CD14-positive monocyte (primary cell): ENCODE data around the gene SLC25A13. TPM values are rescaled to one million over a fixed set of nuclear protein-coding genes. Genes with fewer than 3 reads are reported as not detected.

ENCODE experiments used
- DNase-seq, 3 donors: peaks; one replicate each; pipeline ENCODE4 v3.0.0-alpha.2; 2011 to 2022
- H2AFZ ChIP-seq: 2 replicates; pipeline ENCODE4 v1.6.0; 2012; ENCODE audit warnings: mild to moderate bottlenecking, low read depth, low read length, inconsistent platforms; ENCODE audit not compliant: insufficient read depth, poor library complexity, severe bottlenecking
- H3K27ac ChIP-seq, 2 donors: 1 replicate in 1 of 2; 2 replicates in 1 of 2; pipeline ENCODE4 v1.5.1; 2012 to 2013; ENCODE audit warnings: low read length in 2 of 2, control low read depth in 1 of 2, inconsistent platforms in 1 of 2, low read depth in 1 of 2, mild to moderate bottlenecking in 1 of 2
- H3K27me3 ChIP-seq, 2 donors: one replicate each; pipeline versions ENCODE4 v1.6.0 to v1.6.1; 2011 to 2013; ENCODE audit warnings: low read length in 2 of 2; ENCODE audit not compliant: control insufficient read depth in 2 of 2, insufficient read depth in 2 of 2
- H3K36me3 ChIP-seq, 2 donors: replicated peaks in 1 of 2; 1 replicate in 1 of 2; 2 replicates in 1 of 2; pipeline versions ENCODE4 v1.5.1 to v1.6.1; 2012 to 2013; ENCODE audit warnings: low read length in 2 of 2, control low read depth in 1 of 2, inconsistent platforms in 1 of 2, mild to moderate bottlenecking in 1 of 2; ENCODE audit not compliant: insufficient read depth in 2 of 2, control insufficient read depth in 1 of 2
- H3K4me1 ChIP-seq, 2 donors: 1 replicate in 1 of 2; 2 replicates in 1 of 2; pipeline versions ENCODE4 v1.5.1 to v1.6.1; 2012 to 2013; ENCODE audit warnings: low read length in 2 of 2, control low read depth in 1 of 2, inconsistent platforms in 1 of 2, mild to moderate bottlenecking in 1 of 2, moderate library complexity in 1 of 2; ENCODE audit not compliant: insufficient read depth in 2 of 2, control insufficient read depth in 1 of 2
- H3K4me2 ChIP-seq: replicated peaks from 2 replicates; pipeline ENCODE3; 2012; ENCODE audit warnings: low read length, moderate library complexity, mild to moderate bottlenecking; ENCODE audit not compliant: poor library complexity, severe bottlenecking; ENCODE audit errors: extremely low read depth
- H3K4me3 ChIP-seq, 3 experiments: fragments of 200-600 bp in 1 of 3; sonication (generic) in 1 of 3; replicated peaks in 1 of 3; 1 replicate in 2 of 3; 2 replicates in 1 of 3; pipeline ENCODE4 v1.5.1; 2011 to 2013; ENCODE audit warnings: low read length in 3 of 3, mild to moderate bottlenecking in 3 of 3, control low read depth in 2 of 3, low read depth in 2 of 3, inconsistent platforms in 1 of 3, moderate library complexity in 1 of 3
- H3K79me2 ChIP-seq: 2 replicates; pipeline ENCODE4 v1.6.0; 2012; ENCODE audit warnings: mild to moderate bottlenecking, control low read depth, inconsistent platforms, low read length, moderate library complexity; ENCODE audit not compliant: insufficient read depth
- H3K9ac ChIP-seq: 2 replicates; pipeline ENCODE4 v1.6.0; 2017; ENCODE audit warnings: low read length, mild to moderate bottlenecking; ENCODE audit not compliant: insufficient read depth, poor library complexity, severe bottlenecking
- H3K9me3 ChIP-seq, 2 donors: replicated peaks in 1 of 2; 1 replicate in 1 of 2; 2 replicates in 1 of 2; pipeline versions ENCODE4 v1.5.1 to v1.6.1; 2012 to 2013; ENCODE audit warnings: low read length in 2 of 2, control low read depth in 1 of 2; ENCODE audit not compliant: control insufficient read depth in 1 of 2, insufficient read depth in 1 of 2
- H4K20me1 ChIP-seq: 2 replicates; pipeline ENCODE4 v1.6.0; 2012; ENCODE audit warnings: mild to moderate bottlenecking, low read length, control low read depth, moderate library complexity; ENCODE audit not compliant: insufficient read depth
- H3K27ac Mint-ChIP-seq, 7 donors: one replicate each; pipeline ENCODE4 v1.8.0; 2020; ENCODE audit warnings: mild to moderate bottlenecking in 7 of 7, mixed read lengths in 7 of 7, moderate library complexity in 6 of 7, inconsistent platforms in 2 of 7
- H3K27me3 Mint-ChIP-seq, 3 donors: one replicate each; pipeline ENCODE4 v1.8.0; 2021 to 2022; ENCODE audit warnings: low read depth in 3 of 3, mild to moderate bottlenecking in 3 of 3, mixed read lengths in 3 of 3, moderate library complexity in 3 of 3, inconsistent platforms in 1 of 3
- H3K36me3 Mint-ChIP-seq, 2 donors: one replicate each; pipeline ENCODE4 v1.8.0; 2020; ENCODE audit warnings: mixed read lengths in 2 of 2, inconsistent platforms in 1 of 2, mild to moderate bottlenecking in 1 of 2
- H3K4me1 Mint-ChIP-seq: one replicate; pipeline ENCODE4 v1.8.0; 2020; ENCODE audit warnings: mild to moderate bottlenecking, mixed read lengths
- H3K4me3 Mint-ChIP-seq, 2 donors: one replicate each; pipeline ENCODE4 v1.8.0; 2020; ENCODE audit warnings: mild to moderate bottlenecking in 2 of 2, mixed read lengths in 2 of 2, moderate library complexity in 1 of 2
- H3K9me3 Mint-ChIP-seq, 7 donors: one replicate each; pipeline ENCODE4 v1.8.0; 2020 to 2022; ENCODE audit warnings: mixed read lengths in 7 of 7, mild to moderate bottlenecking in 6 of 7, moderate library complexity in 6 of 7, inconsistent platforms in 2 of 7
- CTCF ChIP-seq: fragments of 200-600 bp; IDR thresholded peaks from one replicate; pipeline ENCODE4 v1.8.0; 2022; ENCODE audit warnings: antibody characterized with exemption, mild to moderate bottlenecking
- WGBS: methylation state at CpG from one replicate; pipeline ENCODE4 v1.1.5; 2013; ENCODE audit warnings: missing lambda C conversion rate; ENCODE audit not compliant: insufficient coverage; 5-methylcytosine and 5-hydroxymethylcytosine counted together
- intact Hi-C, 2 donors: fragments of 100-400 bp; cut with micrococcal nuclease; formaldehyde crosslinking; loops; one replicate each; pipeline versions ENCODE4 v1.15.0 to v1.15.1; 2023
- polyA plus RNA-seq, 3 donors: library from polyadenylated mRNA; depleted of rRNA in 1 of 3; unstranded in 2 of 3; stranded (reverse) in 1 of 3; fragments of 300-500 nt in 2 of 3; fragments of >200 nt in 1 of 3; fragmentation: Illumina TruSeq in 2 of 3; gene quantifications; 1 replicate in 2 of 3; 2 replicates in 1 of 3; pipeline ENCODE4 v1.2.3, GENCODE V29; 2012 to 2021

SLC25A13 gene
- polyA plus RNA-seq, 3 donors = 12.7 to 15.7 (median 14.4) TPM

GRCh38 chr7:96238474-96238873 is 83.4 kb downstream of the SLC25A13 start:
- peaks cover 0 to 13% of the 10 kb centered on the region in 2 donors for H3K36me3 ChIP-seq
- H3K4me3 ChIP-seq = no peak overlapping the region
- Mint-ChIP-seq H3K4me1 (peaks cover 14% of the 10 kb centered on the region), H3K27ac (peak overlapping the region in 1 of 7 donors; percentile 45), H3K27me3 (peaks cover 0 to 3% (median 0%) of the 10 kb centered on the region in 3 donors), H3K4me3 (no peak overlapping the region), H3K36me3 (peaks cover 10 to 17% of the 10 kb centered on the region in 2 donors), H3K9me3 (peaks cover 0 to 3% (median 0%) of the 10 kb centered on the region in 7 donors)
- intact Hi-C loops = no loop called here
- no peaks in the 10 kb centered on the region for H3K4me1 ChIP-seq
- H3K79me2 ChIP-seq = no peaks in the 10 kb centered on the region
- no peak overlapping the region for H3K9ac ChIP-seq
- H3K27ac ChIP-seq = no peak overlapping the region
- DNase-seq = no peak
- 93% methylated on average over 3 of the region's 8 CpGs for WGBS
- no peak overlapping the region for H2AFZ ChIP-seq
- peaks cover 64% of the 10 kb centered on the region for H4K20me1 ChIP-seq
- no peaks in the 10 kb centered on the region for H3K27me3 ChIP-seq
- no peaks in the 10 kb centered on the region for H3K9me3 ChIP-seq
- no peak for TF ChIP-seq CTCF
- H3K4me2 ChIP-seq = no peak overlapping the region

GRCh38 chr7:96237040-96237439 is 84.9 kb downstream of the SLC25A13 start:
- Mint-ChIP-seq H3K4me3 (no peak overlapping the region), H3K27ac (peak overlapping the region in 1 of 7 donors; percentile 36), H3K27me3 (peaks cover 0 to 3% (median 0%) of the 10 kb centered on the region in 3 donors), H3K4me1 (peaks cover 6% of the 10 kb centered on the region), H3K9me3 (peaks cover 0 to 3% (median 0%) of the 10 kb centered on the region in 7 donors), H3K36me3 (peaks cover 12 to 24% of the 10 kb centered on the region in 2 donors)
- Histone ChIP-seq H3K27me3 (no peaks in the 10 kb centered on the region), H2AFZ (no peak overlapping the region), H3K4me2 (no peak overlapping the region), H3K36me3 (peaks cover 0 to 21% of the 10 kb centered on the region in 2 donors), H3K9ac (no peak overlapping the region), H4K20me1 (peaks cover 58% of the 10 kb centered on the region), H3K27ac (no peak overlapping the region), H3K9me3 (no peaks in the 10 kb centered on the region), H3K4me1 (no peaks in the 10 kb centered on the region), H3K4me3 (no peak overlapping the region), H3K79me2 (no peaks in the 10 kb centered on the region)
- no peak for DNase-seq
- 100% methylated on average over 1 of the region's 1 CpG for WGBS
- intact Hi-C loops = no loop called here
- TF ChIP-seq CTCF = no peak
